Esophagus muscularis mucosa (tissue), 3 donors: ENCODE data around the gene UBAP1L.

Experiments
- CTCF ChIP-seq, 3 experiments: fragments of 200-600 bp in 2 of 3; fragments of 450-650 bp in 1 of 3; sonication (generic) in 2 of 3; IDR thresholded peaks; one replicate each; pipeline ENCODE4 v1.5.1; 2017 to 2019; ENCODE audit warnings: antibody characterized with exemption in 3 of 3, mild to moderate bottlenecking in 2 of 3, moderate library complexity in 1 of 3
- POLR2AphosphoS5 ChIP-seq, 2 donors: sonication (generic); formaldehyde crosslinking; IDR thresholded peaks; one replicate each; pipeline ENCODE4 v1.6.1; 2017; ENCODE audit warnings: antibody characterized with exemption in 2 of 2

- TF ChIP-seq CTCF (IDR thresholded peaks at IDR 0.05): no peak
- no peak for TF ChIP-seq POLR2AphosphoS5 (IDR thresholded peaks at IDR 0.05)
These were observed 37.6 kb downstream of the UBAP1L start for GRCh38 chr15:65077291-65077980.
